NT2/D1 (cell line): Measurements from ENCODE around the gene PRKD2.
A peak's percentile ranks its signal among the peaks of the same experiment; 100 is the strongest.

Experiments used
- DNase-seq: peaks from one replicate; pipeline ENCODE4 v3.0.0-alpha.2; 2011; ENCODE audit warnings: low read depth, low spot score
- H3K27me3 ChIP-seq: 2 replicates; pipeline ENCODE4 v1.6.0; 2011; ENCODE audit warnings: mild to moderate bottlenecking; ENCODE audit not compliant: insufficient read length, insufficient read depth
- H3K36me3 ChIP-seq: 2 replicates; pipeline ENCODE4 v1.6.1; 2011; ENCODE audit warnings: mild to moderate bottlenecking, low read length, mixed read lengths; ENCODE audit not compliant: insufficient read depth, insufficient read length
- H3K4me1 ChIP-seq: 2 replicates; pipeline ENCODE4 v1.5.1; 2011; ENCODE audit not compliant: insufficient read depth, insufficient read length
- H3K4me3 ChIP-seq: 2 replicates; pipeline ENCODE4 v1.5.1; 2011; ENCODE audit warnings: low read depth; ENCODE audit not compliant: insufficient read length
- H3K9ac ChIP-seq: 2 replicates; pipeline ENCODE4 v1.6.0; 2011; ENCODE audit warnings: low read depth; ENCODE audit not compliant: insufficient read length
- H3K9me3 ChIP-seq: 2 replicates; pipeline ENCODE4 v1.5.1; 2011; ENCODE audit warnings: mild to moderate bottlenecking, low read length; ENCODE audit not compliant: insufficient read depth
- SUZ12 ChIP-seq: IDR thresholded peaks from 2 replicates; pipeline ENCODE4 v1.6.1; 2011; ENCODE audit not compliant: insufficient read length, insufficient read depth; ENCODE audit errors: extremely low read depth
- YY1 ChIP-seq: IDR thresholded peaks from 2 replicates; pipeline ENCODE4 v1.6.1; 2011; ENCODE audit not compliant: insufficient read length, insufficient read depth
- ZNF274 ChIP-seq: IDR thresholded peaks from 2 replicates; pipeline ENCODE4 v1.6.1; 2011; ENCODE audit warnings: mild to moderate bottlenecking, low read depth, low read length

PRKD2 gene

GRCh38 chr19:46723023-46723461 is 6.1 kb upstream of the PRKD2 start:
- no peak for DNase-seq
- Histone ChIP-seq H3K36me3 (peaks cover 83% of the 10 kb centered on the region), H3K4me3 (no peak overlapping the region), H3K9ac (no peak overlapping the region), H3K4me1 (peaks cover 22% of the 10 kb centered on the region), H3K27me3 (no peaks in the 10 kb centered on the region), H3K9me3 (no peaks in the 10 kb centered on the region)
- TF ChIP-seq SUZ12 (no peak), ZNF274 (no peak), YY1 (no peak)

DNA sequence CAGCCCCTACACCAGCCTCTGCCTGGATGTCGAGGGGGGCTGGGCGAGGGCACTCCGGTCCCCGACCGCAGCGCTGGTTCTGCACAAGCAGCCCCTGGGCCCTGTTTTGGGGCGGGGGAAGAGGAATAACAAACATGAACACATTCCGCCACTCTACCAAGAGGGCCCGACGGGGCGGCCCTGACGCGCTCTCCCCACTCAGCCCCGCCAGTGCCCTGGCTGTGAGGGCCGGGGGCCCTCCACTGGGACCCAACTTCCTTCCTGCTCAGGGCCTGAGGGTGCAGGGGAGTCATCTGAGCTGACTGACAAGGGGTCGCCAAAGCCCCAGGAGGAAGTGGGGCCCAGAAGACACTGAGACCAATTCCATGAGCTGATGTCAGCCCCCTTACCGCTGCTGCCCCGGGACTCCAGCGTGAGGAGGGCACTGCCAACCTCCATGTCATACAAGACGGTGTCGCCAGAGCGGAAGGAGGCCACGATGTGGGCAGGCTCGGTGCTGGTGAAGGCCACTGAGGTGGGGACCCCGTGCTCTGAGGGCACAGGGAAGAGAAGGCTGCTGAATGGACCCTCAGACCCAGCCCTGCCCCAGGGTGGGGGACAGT is 5.6 kb upstream of the PRKD2 start:
- TF ChIP-seq ZNF274 (no peak), YY1 (no peak)
- no peaks in the 10 kb centered on the region for H3K27me3 ChIP-seq
- no peaks in the 10 kb centered on the region for H3K9me3 ChIP-seq
- peaks cover 82% of the 10 kb centered on the region for H3K36me3 ChIP-seq
- DNase-seq: no peak
- H3K4me1 ChIP-seq: peaks cover 19% of the 10 kb centered on the region
- peak overlapping the region; percentile 17 for H3K9ac ChIP-seq
- no peak overlapping the region for H3K4me3 ChIP-seq

- TF ChIP-seq SUZ12: no peak
- TF ChIP-seq YY1: no peak
- no peak for TF ChIP-seq ZNF274
- H3K36me3 ChIP-seq: peaks cover 78% of the 10 kb centered on the region
- H3K9me3 ChIP-seq: no peaks in the 10 kb centered on the region
- peak overlapping the region; percentile 17 for H3K9ac ChIP-seq
- H3K27me3 ChIP-seq: no peaks in the 10 kb centered on the region
- H3K4me3 ChIP-seq: no peak overlapping the region
- DNase-seq: no peak
- peaks cover 16% of the 10 kb centered on the region for H3K4me1 ChIP-seq
Measured at GRCh38 chr19:46722004-46722380, 5.1 kb upstream of the PRKD2 start.

GRCh38 chr19:46721269-46722003 is 4.5 kb upstream of the PRKD2 start:
- TF ChIP-seq ZNF274: no peak
- no peak for TF ChIP-seq SUZ12
- no peak for TF ChIP-seq YY1
- Histone ChIP-seq H3K9ac (no peak overlapping the region), H3K4me3 (no peak overlapping the region), H3K4me1 (peaks cover 10% of the 10 kb centered on the region), H3K9me3 (no peaks in the 10 kb centered on the region), H3K27me3 (no peaks in the 10 kb centered on the region), H3K36me3 (peaks cover 72% of the 10 kb centered on the region)
- DNase-seq: no peak

GRCh38 chr19:46720503-46721239 is 3.8 kb upstream of the PRKD2 start:
- Histone ChIP-seq H3K4me3 (no peak overlapping the region), H3K9me3 (no peaks in the 10 kb centered on the region), H3K9ac (no peak overlapping the region), H3K4me1 (peaks cover 9% of the 10 kb centered on the region), H3K27me3 (no peaks in the 10 kb centered on the region), H3K36me3 (peaks cover 66% of the 10 kb centered on the region)
- DNase-seq: no peak
- no peak for TF ChIP-seq ZNF274
- TF ChIP-seq SUZ12: no peak
- TF ChIP-seq YY1: no peak

DNA sequence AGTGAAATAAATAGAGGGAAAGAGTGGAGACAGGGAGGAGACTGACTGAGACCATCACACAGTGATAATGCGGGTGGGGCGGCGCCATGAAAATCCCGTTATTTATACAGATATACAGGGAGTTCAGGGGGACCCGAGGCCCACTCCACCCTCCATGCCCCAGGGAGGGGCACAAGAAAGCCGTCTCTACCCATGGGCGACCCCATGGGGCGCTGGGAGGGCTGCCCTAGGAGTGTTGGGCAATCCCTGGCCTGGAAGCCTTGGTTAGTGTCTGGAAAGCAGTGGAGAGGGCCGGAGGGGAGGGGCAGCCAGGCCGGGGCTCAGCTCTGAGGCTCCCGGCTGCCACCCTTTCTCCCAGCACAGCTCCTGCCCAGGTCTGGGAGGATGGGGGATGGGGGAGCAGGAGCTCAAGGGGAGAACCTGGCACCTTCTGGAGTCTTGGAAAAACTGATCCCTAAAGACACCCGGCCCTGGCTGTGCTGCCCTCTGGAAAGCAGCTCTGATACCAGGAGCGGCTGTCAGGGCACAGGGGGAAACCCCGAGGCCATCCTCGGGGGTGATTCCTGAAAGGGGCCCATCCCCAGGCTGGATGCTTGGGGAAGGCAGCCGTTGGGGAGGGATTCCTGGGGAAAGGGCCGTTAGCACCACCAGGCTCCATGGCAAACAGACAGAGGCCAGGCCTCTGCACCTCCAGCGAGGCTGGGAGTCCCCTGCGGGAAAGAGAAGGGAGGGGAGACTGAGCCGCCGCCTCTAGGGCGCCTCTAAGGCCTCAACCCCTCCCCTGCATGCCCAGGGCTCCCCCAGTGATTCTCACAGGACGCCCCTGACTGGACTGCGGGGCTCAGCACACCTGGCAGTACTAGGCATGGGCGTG is 3.0 kb upstream of the PRKD2 start:
- no peak overlapping the region for H3K4me3 ChIP-seq
- TF ChIP-seq SUZ12 (no peak), ZNF274 (no peak)
- peaks cover 9% of the 10 kb centered on the region for H3K4me1 ChIP-seq
- H3K9me3 ChIP-seq: no peaks in the 10 kb centered on the region
- DNase-seq: no peak
- H3K36me3 ChIP-seq: peaks cover 59% of the 10 kb centered on the region
- no peaks in the 10 kb centered on the region for H3K27me3 ChIP-seq
- H3K9ac ChIP-seq: no peak overlapping the region
